Measurements from ENCODE around the gene MT1G.

DNA sequence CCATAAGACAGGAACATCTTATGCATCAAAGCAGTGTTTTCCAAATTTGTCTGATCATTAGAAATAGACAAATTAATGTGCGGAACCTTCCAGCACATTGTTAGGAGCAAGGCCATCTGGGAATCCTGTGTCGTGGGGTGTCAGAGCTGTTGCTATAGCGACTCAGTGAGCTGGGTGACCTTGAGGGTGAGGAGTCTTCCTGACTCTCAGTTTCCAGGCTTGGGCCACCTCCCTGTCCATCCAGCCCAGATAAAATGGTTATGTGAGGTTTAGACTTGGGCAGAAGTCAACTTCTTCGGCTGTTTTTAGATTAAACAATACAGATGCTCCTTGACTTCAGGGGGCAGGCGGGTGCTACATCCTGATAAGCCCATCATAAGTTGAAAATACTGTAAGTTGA lies 35.0 kb upstream of the MT1G start:
- no peak for TF ChIP-seq POLR2AphosphoS5 (IDR thresholded peaks at IDR 0.05; ENCODE audit: borderline replicate concordance, low read depth, low read length)
- TF ChIP-seq EZH2 (IDR thresholded peaks at IDR 0.05) = no peak

Measured in SK-N-MC (cell line).